Ascending aorta (tissue), 2 donors: Measurements from ENCODE around the gene ZNF846. TPM values are rescaled to one million over a fixed set of nuclear protein-coding genes. Genes with fewer than 3 reads are reported as not detected.

Experiments
- DNase-seq, 2 donors: peaks; one replicate each; pipeline ENCODE4 v3.0.0-alpha.2; 2019; ENCODE audit warnings: low spot score in 2 of 2
- H3K27ac ChIP-seq, 2 donors: fragments of 200-600 bp; sonication (generic); one replicate each; pipeline ENCODE4 v1.5.1; 2016 to 2017; ENCODE audit warnings: mild to moderate bottlenecking in 1 of 2
- H3K27me3 ChIP-seq: fragments of 200-600 bp; sonication (generic); one replicate; pipeline ENCODE4 v1.5.1; 2017
- H3K36me3 ChIP-seq, 2 donors: fragments of 200-600 bp; sonication (generic); one replicate each; pipeline ENCODE4 v1.5.1; 2016
- H3K4me1 ChIP-seq, 2 donors: fragments of 200-600 bp; sonication (generic); one replicate each; pipeline ENCODE4 v1.5.1; 2016 to 2017; ENCODE audit warnings: mild to moderate bottlenecking in 1 of 2
- H3K4me3 ChIP-seq, 2 donors: fragments of 200-600 bp; sonication (generic); one replicate each; pipeline ENCODE4 v1.5.1; 2016 to 2017; ENCODE audit warnings: mild to moderate bottlenecking in 1 of 2
- H3K9me3 ChIP-seq, 2 donors: fragments of 200-600 bp; sonication (generic); one replicate each; pipeline ENCODE4 v1.5.1; 2016
- CTCF ChIP-seq, 3 experiments: fragments of 200-600 bp in 2 of 3; fragments of 450-650 bp in 1 of 3; sonication (generic) in 2 of 3; IDR thresholded peaks; one replicate each; pipeline ENCODE4 v1.5.1; 2016 to 2019; ENCODE audit warnings: antibody characterized with exemption in 3 of 3, mild to moderate bottlenecking in 1 of 3, moderate library complexity in 1 of 3
- intact Hi-C: fragments of 100-400 bp; cut with DNase I; formaldehyde crosslinking; loops from one replicate; pipeline ENCODE4 v1.15.1; 2023
- total RNA-seq: library from RNA; depleted of rRNA; stranded (reverse); fragments of >200 nt; gene quantifications from one replicate; pipeline ENCODE4 v1.1.0, GENCODE V29; 2016

Gene ZNF846
- total RNA-seq, 1 donor from 2014 or later = 1.9 TPM

- no peak for TF ChIP-seq CTCF (IDR thresholded peaks at IDR 0.05)
- H3K4me3 ChIP-seq = no peak overlapping the region
- intact Hi-C loops = no loop called here
- H3K27me3 ChIP-seq = no peaks in the 10 kb centered on the region
- H3K27ac ChIP-seq = no peak overlapping the region
- no peaks in the 10 kb centered on the region for H3K9me3 ChIP-seq
- peaks cover 4 to 10% of the 10 kb centered on the region in 2 donors for H3K36me3 ChIP-seq
- no peaks in the 10 kb centered on the region for H3K4me1 ChIP-seq
- no peak for DNase-seq
Observed at GRCh38 chr19:9801976-9802375, 33.4 kb upstream of the ZNF846 start.

GRCh38 chr19:9799162-9799561, 30.6 kb upstream of the ZNF846 start:
- no peaks in the 10 kb centered on the region for H3K4me1 ChIP-seq
- H3K27ac ChIP-seq = no peak overlapping the region
- no peak for DNase-seq
- intact Hi-C loops = loop anchor here (10.0 kb wide), 1 partner anchor 364 kb away; the partner anchor contains the start of gene ZNF266
- H3K9me3 ChIP-seq = no peaks in the 10 kb centered on the region
- no peaks in the 10 kb centered on the region for H3K36me3 ChIP-seq
- no peak for TF ChIP-seq CTCF (IDR thresholded peaks at IDR 0.05)
- no peaks in the 10 kb centered on the region for H3K27me3 ChIP-seq
- H3K4me3 ChIP-seq = no peak overlapping the region

- no peaks in the 10 kb centered on the region for H3K27me3 ChIP-seq
- no peaks in the 10 kb centered on the region for H3K4me1 ChIP-seq
- no peak for TF ChIP-seq CTCF (IDR thresholded peaks at IDR 0.05)
- no peak overlapping the region for H3K4me3 ChIP-seq
- no peaks in the 10 kb centered on the region for H3K9me3 ChIP-seq
- no peaks in the 10 kb centered on the region for H3K36me3 ChIP-seq
- no peak for DNase-seq
- intact Hi-C loops = loop anchor here (2.0 to 10.0 kb wide), 2 partner anchors 363 to 593 kb away; partner anchors contain the start of gene ZNF266
- H3K27ac ChIP-seq = no peak overlapping the region
Observed at GRCh38 chr19:9797871-9798270, 29.3 kb upstream of the ZNF846 start.

- DNase-seq = peak; percentile 51 to 91
- H3K4me1 ChIP-seq = no peaks in the 10 kb centered on the region
- H3K9me3 ChIP-seq = no peaks in the 10 kb centered on the region
- intact Hi-C loops = loop anchor here (1.0 to 10.0 kb wide), 4 partner anchors 23 to 591 kb away; partner anchors contain the start of genes FBXL12 and ZNF266
- H3K27me3 ChIP-seq = no peaks in the 10 kb centered on the region
- H3K4me3 ChIP-seq = no peak overlapping the region
- H3K27ac ChIP-seq = peak overlapping the region in 1 of 2 donors; percentile 19
- no peaks in the 10 kb centered on the region for H3K36me3 ChIP-seq
- TF ChIP-seq CTCF (IDR thresholded peaks at IDR 0.05) = peak; percentile 70 to 90 (median 76)
Observed at GRCh38 chr19:9796113-9796773, 27.7 kb upstream of the ZNF846 start.

GRCh38 chr19:9793071-9793591, 24.6 kb upstream of the ZNF846 start:
- peak; percentile 27 to 82 for DNase-seq
- intact Hi-C loops = loop anchor here (2.0 to 10.0 kb wide), 5 partner anchors 24 to 652 kb away; partner anchors contain the start of genes ZNF266, ZNF317, ZNF426 and ZNF699
- H3K27me3 ChIP-seq = no peaks in the 10 kb centered on the region
- H3K27ac ChIP-seq = peak overlapping the region; percentile 97
- TF ChIP-seq CTCF (IDR thresholded peaks at IDR 0.05) = no peak
- peak overlapping the region; percentile 84 to 91 for H3K4me3 ChIP-seq
- H3K36me3 ChIP-seq = no peaks in the 10 kb centered on the region
- H3K4me1 ChIP-seq = peaks cover 0 to 6% of the 10 kb centered on the region in 2 donors
- H3K9me3 ChIP-seq = no peaks in the 10 kb centered on the region
